Measurements from ENCODE around the gene TGFA.

TGFA gene

GRCh38 chr2:70508711-70509462 lies 44.7 kb downstream of the TGFA start:
- Histone ChIP-seq H3K9me3 (ENCODE audit: control insufficient read depth, insufficient read depth, low read length) (no peaks in the 10 kb centered on the region), H3K4me1 (ENCODE audit: insufficient read depth, low read length) (peaks cover 14% of the 10 kb centered on the region; the same call in 1 of the 2 replicates), H3K36me3 (ENCODE audit: insufficient read depth, low read length) (no peaks in the 10 kb centered on the region), H3K9ac (ENCODE audit: low read depth, low read length) (no peak overlapping the region)

GRCh38 chr2:70505613-70506391 lies 47.8 kb downstream of the TGFA start:
- Histone ChIP-seq H3K9ac (ENCODE audit: low read depth, low read length) (no peak overlapping the region), H3K36me3 (ENCODE audit: insufficient read depth, low read length) (no peaks in the 10 kb centered on the region), H3K9me3 (ENCODE audit: control insufficient read depth, insufficient read depth, low read length) (no peaks in the 10 kb centered on the region), H3K4me1 (ENCODE audit: insufficient read depth, low read length) (peaks cover 14% of the 10 kb centered on the region; the same call in 1 of the 2 replicates)

- H3K36me3 ChIP-seq (ENCODE audit: insufficient read depth, low read length), result no peaks in the 10 kb centered on the region
- no peaks in the 10 kb centered on the region for H3K9me3 ChIP-seq (ENCODE audit: control insufficient read depth, insufficient read depth, low read length)
- peaks cover 14% of the 10 kb centered on the region; the same call in 1 of the 2 replicates for H3K4me1 ChIP-seq (ENCODE audit: insufficient read depth, low read length)
- H3K9ac ChIP-seq (ENCODE audit: low read depth, low read length), result no peak overlapping the region
Measured at GRCh38 chr2:70504750-70505149, 48.9 kb downstream of the TGFA start.

GRCh38 chr2:70503896-70504295 lies 49.7 kb downstream of the TGFA start:
- peaks cover 9% of the 10 kb centered on the region; the same call in 1 of the 2 replicates for H3K4me1 ChIP-seq (ENCODE audit: insufficient read depth, low read length)
- H3K9ac ChIP-seq (ENCODE audit: low read depth, low read length), result no peak overlapping the region
- no peaks in the 10 kb centered on the region for H3K9me3 ChIP-seq (ENCODE audit: control insufficient read depth, insufficient read depth, low read length)
- H3K36me3 ChIP-seq (ENCODE audit: insufficient read depth, low read length), result no peaks in the 10 kb centered on the region

GRCh38 chr2:70501728-70502127 lies 51.9 kb downstream of the TGFA start:
- peaks cover 8% of the 10 kb centered on the region; the same call in 1 of the 2 replicates for H3K4me1 ChIP-seq (ENCODE audit: insufficient read depth, low read length)
- no peak overlapping the region for H3K9ac ChIP-seq (ENCODE audit: low read depth, low read length)
- no peaks in the 10 kb centered on the region for H3K9me3 ChIP-seq (ENCODE audit: control insufficient read depth, insufficient read depth, low read length)
- no peaks in the 10 kb centered on the region for H3K36me3 ChIP-seq (ENCODE audit: insufficient read depth, low read length)

GRCh38 chr2:70501215-70501614 lies 52.4 kb downstream of the TGFA start:
- no peak overlapping the region for H3K9ac ChIP-seq (ENCODE audit: low read depth, low read length)
- no peaks in the 10 kb centered on the region for H3K9me3 ChIP-seq (ENCODE audit: control insufficient read depth, insufficient read depth, low read length)
- no peaks in the 10 kb centered on the region for H3K36me3 ChIP-seq (ENCODE audit: insufficient read depth, low read length)
- H3K4me1 ChIP-seq (ENCODE audit: insufficient read depth, low read length), result peaks cover 5% of the 10 kb centered on the region; the same call in 1 of the 2 replicates

- no peak overlapping the region for H3K9ac ChIP-seq (ENCODE audit: low read depth, low read length)
- no peaks in the 10 kb centered on the region for H3K4me1 ChIP-seq (ENCODE audit: insufficient read depth, low read length)
- no peaks in the 10 kb centered on the region for H3K36me3 ChIP-seq (ENCODE audit: insufficient read depth, low read length)
- no peaks in the 10 kb centered on the region for H3K9me3 ChIP-seq (ENCODE audit: control insufficient read depth, insufficient read depth, low read length)
Measured at GRCh38 chr2:70499253-70499652, 54.4 kb downstream of the TGFA start.

GRCh38 chr2:70498528-70498927 lies 55.1 kb downstream of the TGFA start:
- H3K36me3 ChIP-seq (ENCODE audit: insufficient read depth, low read length), result no peaks in the 10 kb centered on the region
- H3K4me1 ChIP-seq (ENCODE audit: insufficient read depth, low read length), result no peaks in the 10 kb centered on the region
- H3K9ac ChIP-seq (ENCODE audit: low read depth, low read length), result no peak overlapping the region
- no peaks in the 10 kb centered on the region for H3K9me3 ChIP-seq (ENCODE audit: control insufficient read depth, insufficient read depth, low read length)

GRCh38 chr2:70498054-70498453 lies 55.6 kb downstream of the TGFA start:
- Histone ChIP-seq H3K36me3 (ENCODE audit: insufficient read depth, low read length) (no peaks in the 10 kb centered on the region), H3K4me1 (ENCODE audit: insufficient read depth, low read length) (no peaks in the 10 kb centered on the region), H3K9me3 (ENCODE audit: control insufficient read depth, insufficient read depth, low read length) (no peaks in the 10 kb centered on the region), H3K9ac (ENCODE audit: low read depth, low read length) (no peak overlapping the region)

GRCh38 chr2:70496819-70497218 lies 56.8 kb downstream of the TGFA start:
- no peaks in the 10 kb centered on the region for H3K36me3 ChIP-seq (ENCODE audit: insufficient read depth, low read length)
- no peak overlapping the region for H3K9ac ChIP-seq (ENCODE audit: low read depth, low read length)
- no peaks in the 10 kb centered on the region for H3K4me1 ChIP-seq (ENCODE audit: insufficient read depth, low read length)
- no peaks in the 10 kb centered on the region for H3K9me3 ChIP-seq (ENCODE audit: control insufficient read depth, insufficient read depth, low read length)

GRCh38 chr2:70494293-70494886 lies 59.2 kb downstream of the TGFA start:
- Histone ChIP-seq H3K9ac (ENCODE audit: low read depth, low read length) (no peak overlapping the region), H3K4me1 (ENCODE audit: insufficient read depth, low read length) (0 out of 2 replicates have a peak, but pooled peaks cover 3% of the 10 kb centered on the region), H3K36me3 (ENCODE audit: insufficient read depth, low read length) (no peaks in the 10 kb centered on the region), H3K9me3 (ENCODE audit: control insufficient read depth, insufficient read depth, low read length) (no peaks in the 10 kb centered on the region)

- Histone ChIP-seq H3K9ac (ENCODE audit: low read depth, low read length) (no peak overlapping the region), H3K9me3 (ENCODE audit: control insufficient read depth, insufficient read depth, low read length) (no peaks in the 10 kb centered on the region), H3K36me3 (ENCODE audit: insufficient read depth, low read length) (no peaks in the 10 kb centered on the region), H3K4me1 (ENCODE audit: insufficient read depth, low read length) (0 out of 2 replicates have a peak, but pooled peaks cover 6% of the 10 kb centered on the region)
Measured at GRCh38 chr2:70490381-70490780, 63.2 kb downstream of the TGFA start.

- Histone ChIP-seq H3K36me3 (ENCODE audit: insufficient read depth, low read length) (no peaks in the 10 kb centered on the region), H3K9ac (ENCODE audit: low read depth, low read length) (no peak overlapping the region), H3K4me1 (ENCODE audit: insufficient read depth, low read length) (0 out of 2 replicates have a peak, but pooled peaks cover 6% of the 10 kb centered on the region), H3K9me3 (ENCODE audit: control insufficient read depth, insufficient read depth, low read length) (no peaks in the 10 kb centered on the region)
Measured at GRCh38 chr2:70489165-70489564, 64.5 kb downstream of the TGFA start.

GRCh38 chr2:70484086-70484485 lies 69.5 kb downstream of the TGFA start:
- Histone ChIP-seq H3K36me3 (ENCODE audit: insufficient read depth, low read length) (no peaks in the 10 kb centered on the region), H3K9ac (ENCODE audit: low read depth, low read length) (no peak overlapping the region), H3K9me3 (ENCODE audit: control insufficient read depth, insufficient read depth, low read length) (no peaks in the 10 kb centered on the region; the same call in 1 of the 2 replicates), H3K4me1 (ENCODE audit: insufficient read depth, low read length) (no peaks in the 10 kb centered on the region)
